ENCODE results near the gene NUBPL.

The NUBPL gene

DNA sequence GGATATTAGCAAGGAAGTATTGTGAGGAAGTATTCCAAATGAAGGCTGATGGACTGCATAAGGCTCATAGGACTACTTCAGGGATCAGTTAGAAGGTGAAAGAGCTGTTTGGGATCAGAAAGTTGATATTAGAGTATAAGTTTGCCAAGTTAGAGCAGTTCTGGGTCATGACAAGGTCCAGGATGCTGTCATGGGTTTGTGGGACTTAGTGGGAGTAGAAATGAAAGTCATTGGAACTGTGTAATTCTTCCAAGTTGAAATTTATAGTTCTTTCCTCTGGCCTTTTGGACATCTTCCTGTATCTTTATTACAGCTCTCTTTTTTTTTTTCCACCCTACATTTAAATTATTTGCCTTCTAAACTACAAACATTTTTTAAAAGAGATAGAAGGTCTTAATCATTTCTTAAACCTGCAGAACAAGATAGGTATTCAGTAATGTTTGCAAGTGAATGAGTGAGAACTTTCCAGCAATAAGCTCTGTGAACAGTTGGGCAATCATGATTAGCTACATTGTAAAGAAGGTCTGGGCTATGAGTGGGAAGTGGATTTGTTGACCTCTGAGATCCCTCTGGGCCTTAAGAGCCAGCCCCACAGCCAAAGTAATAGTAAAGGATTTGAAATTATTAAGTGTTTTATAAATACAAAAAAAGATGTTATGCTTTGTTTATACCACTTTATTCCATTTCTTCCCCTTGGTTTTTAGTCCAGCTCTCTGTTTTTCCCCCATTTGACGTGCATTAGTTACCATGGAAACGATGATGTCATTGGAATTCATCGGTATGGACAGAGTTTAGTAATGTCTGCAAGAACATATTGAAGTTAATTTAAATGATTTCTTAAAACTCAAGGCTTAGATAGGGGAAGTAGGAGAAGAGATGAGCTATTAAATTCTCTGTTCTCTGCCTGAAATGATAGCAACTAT is 268.0 kb downstream of the NUBPL start:
- POLR2A ChIA-PET: no interaction called here
- H3K4me3 ChIP-seq (ENCODE audit: low read depth, low read length): no peak overlapping the region
- DNase-seq (ENCODE audit: low read depth, low spot score): no peak
- CTCF ChIA-PET: no interaction called here
- TF ChIP-seq, protein P1, sequence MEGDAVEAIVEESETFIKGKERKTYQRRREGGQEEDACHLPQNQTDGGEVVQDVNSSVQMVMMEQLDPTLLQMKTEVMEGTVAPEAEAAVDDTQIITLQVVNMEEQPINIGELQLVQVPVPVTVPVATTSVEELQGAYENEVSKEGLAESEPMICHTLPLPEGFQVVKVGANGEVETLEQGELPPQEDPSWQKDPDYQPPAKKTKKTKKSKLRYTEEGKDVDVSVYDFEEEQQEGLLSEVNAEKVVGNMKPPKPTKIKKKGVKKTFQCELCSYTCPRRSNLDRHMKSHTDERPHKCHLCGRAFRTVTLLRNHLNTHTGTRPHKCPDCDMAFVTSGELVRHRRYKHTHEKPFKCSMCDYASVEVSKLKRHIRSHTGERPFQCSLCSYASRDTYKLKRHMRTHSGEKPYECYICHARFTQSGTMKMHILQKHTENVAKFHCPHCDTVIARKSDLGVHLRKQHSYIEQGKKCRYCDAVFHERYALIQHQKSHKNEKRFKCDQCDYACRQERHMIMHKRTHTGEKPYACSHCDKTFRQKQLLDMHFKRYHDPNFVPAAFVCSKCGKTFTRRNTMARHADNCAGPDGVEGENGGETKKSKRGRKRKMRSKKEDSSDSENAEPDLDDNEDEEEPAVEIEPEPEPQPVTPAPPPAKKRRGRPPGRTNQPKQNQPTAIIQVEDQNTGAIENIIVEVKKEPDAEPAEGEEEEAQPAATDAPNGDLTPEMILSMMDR (IDR thresholded peaks at IDR 0.05; ENCODE audit: insufficient read depth, low read length, missing control alignments): no peak

DNA sequence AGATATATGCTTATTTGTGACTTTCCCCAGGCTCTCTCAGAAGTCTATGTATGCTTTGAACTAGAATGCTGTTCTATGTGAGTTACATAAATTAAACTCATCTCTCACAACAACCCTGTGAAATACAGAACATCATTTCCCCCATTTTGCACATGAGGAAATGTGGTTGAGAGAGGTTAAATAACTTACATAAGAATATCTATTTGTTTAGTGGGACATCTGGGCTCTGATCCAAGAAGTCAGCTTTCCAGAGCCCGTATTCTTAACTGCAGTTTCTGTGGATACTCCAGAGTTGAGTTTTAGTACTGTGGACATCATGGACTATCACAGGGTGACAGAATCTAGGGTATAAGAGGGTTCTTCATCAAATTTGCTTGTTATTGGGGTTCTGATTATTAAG is 273.4 kb downstream of the NUBPL start:
- no peak for DNase-seq (ENCODE audit: low read depth, low spot score)
- H3K4me3 ChIP-seq (ENCODE audit: low read depth, low read length): no peak overlapping the region
- CTCF ChIA-PET: interaction anchor here (1.1 kb wide), 1 partner anchor 11 kb away, joined by 3 read pairs; no protein-coding TSS in a partner anchor
- TF ChIP-seq, protein P1 (IDR thresholded peaks at IDR 0.05; ENCODE audit: insufficient read depth, low read length, missing control alignments): no peak
- POLR2A ChIA-PET: no interaction called here

DNA sequence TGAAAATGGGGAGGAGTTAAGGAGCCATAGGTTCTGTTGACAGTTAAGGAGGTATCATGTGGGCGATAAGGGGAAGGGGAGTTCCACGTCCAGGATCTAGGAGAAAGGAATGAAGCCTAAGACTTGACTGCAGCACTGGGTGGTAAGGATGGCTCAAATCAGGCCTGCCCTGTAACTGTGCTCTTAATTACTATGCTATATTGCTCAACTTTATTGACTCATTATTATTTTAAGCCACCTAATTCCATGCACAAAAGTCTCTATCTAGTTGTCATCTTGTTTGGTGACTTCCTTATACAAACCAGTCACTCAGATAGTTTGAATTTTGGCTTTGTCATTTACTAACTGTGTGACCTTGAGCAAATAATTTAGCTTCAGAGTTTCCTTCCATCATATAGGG is 273.8 kb downstream of the NUBPL start:
- POLR2A ChIA-PET: interaction anchor here (0.6 kb wide), 1 partner anchor 93 kb away, joined by 3 read pairs; no protein-coding TSS in a partner anchor
- CTCF ChIA-PET: interaction anchor here (1.1 kb wide), 1 partner anchor 11 kb away, joined by 3 read pairs; no protein-coding TSS in a partner anchor
- DNase-seq (ENCODE audit: low read depth, low spot score): no peak
- H3K4me3 ChIP-seq (ENCODE audit: low read depth, low read length): no peak overlapping the region
- TF ChIP-seq, protein P1 (IDR thresholded peaks at IDR 0.05; ENCODE audit: insufficient read depth, low read length, missing control alignments): no peak

DNA sequence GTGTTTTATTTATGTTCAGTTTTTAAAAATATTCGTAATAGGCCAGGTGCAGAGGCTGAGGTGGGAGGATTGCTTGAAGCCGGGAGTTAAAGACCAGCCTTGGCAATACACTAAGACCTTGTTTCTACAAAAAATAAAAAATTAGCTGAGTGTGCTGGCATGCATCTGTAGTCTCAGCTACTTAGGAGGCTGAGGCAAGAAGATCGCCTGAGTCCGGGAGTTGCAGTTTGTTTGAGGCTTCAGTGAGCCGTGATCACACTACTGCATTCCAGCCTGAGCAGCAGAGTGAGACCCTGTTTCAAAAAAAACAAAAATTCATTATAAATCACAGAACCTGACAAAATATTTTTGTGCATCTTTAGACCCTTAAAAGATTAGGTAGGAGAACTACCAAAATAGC is 275.8 kb downstream of the NUBPL start:
- ChIA-PET CTCF (no interaction called here), POLR2A (no interaction called here)
- TF ChIP-seq, protein P1 (IDR thresholded peaks at IDR 0.05; ENCODE audit: insufficient read depth, low read length, missing control alignments): no peak
- H3K4me3 ChIP-seq (ENCODE audit: low read depth, low read length): no peak overlapping the region
- no peak for DNase-seq (ENCODE audit: low read depth, low spot score)

DNA sequence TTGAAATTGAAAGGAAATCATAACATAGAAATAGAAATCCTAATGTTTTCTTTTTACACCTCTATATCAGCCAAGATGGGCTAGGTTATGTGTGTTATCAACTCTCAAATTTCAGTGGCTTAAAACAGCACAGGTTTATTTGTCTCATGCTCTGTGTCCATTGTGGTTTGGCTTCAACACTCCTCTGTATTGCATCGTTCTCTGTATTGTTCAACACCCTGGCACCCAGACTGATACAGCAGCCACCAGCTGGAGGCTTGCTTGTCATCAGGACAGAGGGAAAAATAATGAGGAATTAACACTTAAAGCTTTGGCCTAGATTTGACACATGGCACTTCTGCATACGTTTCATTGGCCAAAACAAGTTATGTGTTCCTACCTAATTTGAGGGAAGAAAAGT is 281.7 kb downstream of the NUBPL start:
- TF ChIP-seq, protein P1 (IDR thresholded peaks at IDR 0.05; ENCODE audit: insufficient read depth, low read length, missing control alignments): no peak
- POLR2A ChIA-PET: no interaction called here
- CTCF ChIA-PET: interaction anchor here (1.0 to 1.3 kb wide), 2 partner anchors 11 to 12 kb away, joined by 3 read pairs; no protein-coding TSS in a partner anchor
- no peak for DNase-seq (ENCODE audit: low read depth, low spot score)
- H3K4me3 ChIP-seq (ENCODE audit: low read depth, low read length): no peak overlapping the region

DNA sequence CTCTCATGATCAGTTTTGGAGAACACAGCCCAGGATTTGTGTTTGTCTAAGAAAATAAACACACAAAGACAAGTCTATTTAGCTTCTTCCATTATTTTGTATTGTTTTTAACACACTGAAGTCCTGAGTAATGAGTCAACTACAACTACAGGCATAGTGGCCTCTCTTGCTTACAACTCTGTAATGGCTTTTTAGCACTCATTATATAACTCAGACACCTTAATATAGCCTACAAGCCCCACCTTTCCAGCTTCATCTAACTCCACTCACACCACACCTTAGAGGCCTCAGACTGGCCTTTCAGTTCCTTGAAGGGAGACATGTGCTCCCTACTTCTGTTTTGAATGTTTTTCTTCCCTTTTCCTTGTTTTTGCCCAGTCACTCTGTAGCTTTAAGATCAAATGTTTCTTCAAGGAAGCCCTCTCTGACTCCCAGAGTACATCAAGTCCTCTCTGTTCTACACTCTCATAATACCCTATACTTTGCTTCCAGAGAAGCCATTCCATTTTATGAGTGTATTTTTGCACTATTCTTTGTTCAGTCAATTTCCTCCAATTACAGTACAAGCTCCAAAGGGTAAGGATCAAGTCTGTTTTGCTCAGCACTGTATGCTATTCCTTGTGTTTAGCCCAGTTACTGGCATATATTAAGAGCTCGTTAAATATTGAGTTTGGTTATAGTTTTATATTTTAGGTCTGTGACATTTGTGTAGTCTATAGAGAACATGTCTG is 282.3 kb downstream of the NUBPL start:
- TF ChIP-seq, protein P1 (IDR thresholded peaks at IDR 0.05; ENCODE audit: insufficient read depth, low read length, missing control alignments): no peak
- no peak overlapping the region for H3K4me3 ChIP-seq (ENCODE audit: low read depth, low read length)
- ChIA-PET CTCF (interaction anchor here (1.0 to 1.3 kb wide), 2 partner anchors 10 to 13 kb away, joined by 3 read pairs; no protein-coding TSS in a partner anchor), POLR2A (no interaction called here)
- DNase-seq (ENCODE audit: low read depth, low spot score): no peak

Measured in AG04449 (cell line).